HG03521 (cell line): ENCODE results near the gene TPRN.

Experiments used
- ATAC-seq: cut with Tn5 transposase; IDR thresholded peaks from one replicate; pipeline ENCODE4 v1.9.1; 2021; ENCODE audit warnings: mild to moderate bottlenecking, moderate library complexity; ENCODE audit not compliant: unreplicated experiment

Gene TPRN

DNA sequence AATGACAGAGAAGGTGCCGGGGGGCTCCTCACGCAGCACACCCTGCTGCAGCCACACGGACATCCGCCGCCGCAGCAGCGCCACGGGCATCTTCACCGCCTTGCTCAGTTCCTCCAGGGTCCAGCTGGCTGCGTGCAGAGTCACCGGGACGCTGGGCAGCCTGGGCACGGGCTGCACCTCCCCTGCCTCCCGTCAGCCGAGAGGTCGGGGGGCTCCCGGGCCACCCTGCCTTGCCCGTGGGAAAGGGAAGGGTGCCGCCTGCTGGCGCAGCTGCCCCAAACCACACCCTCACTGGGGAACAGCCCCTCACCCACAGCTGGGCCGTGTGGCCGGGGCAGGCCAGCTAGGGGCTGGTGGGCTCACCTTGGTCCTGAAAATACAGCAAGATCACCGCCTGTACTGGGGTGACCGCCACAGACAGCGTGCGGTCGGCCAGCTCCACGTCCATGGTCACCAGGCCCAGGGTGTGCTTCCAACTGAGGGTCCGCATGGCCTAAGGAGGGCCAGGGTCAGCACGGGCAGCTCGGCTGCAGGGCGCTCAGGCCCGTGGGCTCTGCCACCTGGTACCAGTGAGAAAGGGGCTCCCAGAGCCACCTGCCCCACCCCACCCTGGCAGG, 25.1 kb downstream of the TPRN start:
- no peak for ATAC-seq

DNA sequence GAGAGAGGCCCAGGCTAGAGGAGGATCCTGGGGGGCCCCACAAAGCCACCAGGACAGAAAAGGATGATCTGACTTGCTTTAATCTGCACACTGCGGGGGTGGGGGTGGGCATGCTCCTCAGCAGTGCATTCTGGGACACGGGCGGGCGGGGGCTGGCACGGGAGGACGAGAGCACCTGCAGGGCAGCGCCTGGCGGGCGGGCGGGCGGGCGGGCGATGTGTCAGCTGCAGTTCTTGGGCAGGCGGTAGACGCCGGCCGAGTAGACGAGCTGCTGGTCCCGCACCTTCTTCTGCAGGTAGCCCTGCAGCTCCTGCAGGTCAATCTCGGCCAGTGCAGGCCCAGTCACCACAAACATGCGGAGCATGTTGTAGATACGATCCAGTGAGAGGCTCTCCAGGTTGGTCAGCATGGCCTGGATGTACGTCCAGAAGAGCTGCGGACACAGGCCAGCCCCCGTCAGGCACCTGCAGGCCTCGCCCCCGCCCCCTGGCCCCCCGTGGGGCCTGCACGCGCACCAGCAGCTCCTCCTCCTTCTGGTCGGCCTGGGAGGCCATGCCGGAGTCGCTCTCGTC, 25.7 kb downstream of the TPRN start:
- no peak for ATAC-seq

DNA sequence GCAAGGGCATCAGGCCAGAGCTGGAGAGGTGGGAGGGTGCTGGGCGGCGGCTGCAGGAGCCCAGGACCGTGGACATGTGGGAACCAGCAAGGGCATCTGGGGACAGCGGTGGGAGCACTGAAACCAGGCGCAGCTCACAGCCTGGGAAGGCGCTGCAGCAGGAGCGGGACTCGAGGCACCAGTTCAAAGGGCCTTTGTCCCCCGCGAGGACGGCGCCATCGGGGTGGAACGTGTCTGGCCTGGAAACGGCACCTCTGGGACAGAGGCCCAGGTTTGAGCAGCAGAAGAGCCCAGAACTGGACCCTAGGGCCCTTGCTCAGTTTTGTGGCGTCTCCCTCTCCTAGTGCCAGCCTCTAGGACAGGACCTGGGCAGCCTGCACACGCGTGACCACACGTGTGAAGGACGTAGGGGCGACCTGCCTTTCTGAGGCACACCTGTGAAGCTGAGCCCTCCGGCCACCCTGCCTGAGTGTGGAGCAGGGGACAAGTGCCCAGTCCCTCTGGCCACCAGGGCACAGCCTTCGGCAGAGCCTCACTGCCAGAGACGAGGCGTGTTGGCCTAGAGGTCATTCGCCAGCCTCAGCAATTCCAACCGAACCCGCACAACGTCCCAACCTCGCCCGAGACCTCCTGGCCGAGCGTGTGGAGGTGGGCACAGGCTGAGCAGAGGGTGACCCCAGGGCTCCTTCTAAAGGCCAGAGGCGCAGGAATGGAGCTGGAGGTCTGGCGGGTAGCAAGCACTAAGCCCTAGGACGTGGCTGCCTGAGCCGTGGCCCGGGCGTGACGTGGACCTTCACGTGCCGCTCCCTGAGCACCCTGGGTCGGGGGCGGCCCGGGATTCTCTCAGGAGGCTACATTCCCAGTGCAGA, 26.5 kb downstream of the TPRN start:
- ATAC-seq = no peak

DNA sequence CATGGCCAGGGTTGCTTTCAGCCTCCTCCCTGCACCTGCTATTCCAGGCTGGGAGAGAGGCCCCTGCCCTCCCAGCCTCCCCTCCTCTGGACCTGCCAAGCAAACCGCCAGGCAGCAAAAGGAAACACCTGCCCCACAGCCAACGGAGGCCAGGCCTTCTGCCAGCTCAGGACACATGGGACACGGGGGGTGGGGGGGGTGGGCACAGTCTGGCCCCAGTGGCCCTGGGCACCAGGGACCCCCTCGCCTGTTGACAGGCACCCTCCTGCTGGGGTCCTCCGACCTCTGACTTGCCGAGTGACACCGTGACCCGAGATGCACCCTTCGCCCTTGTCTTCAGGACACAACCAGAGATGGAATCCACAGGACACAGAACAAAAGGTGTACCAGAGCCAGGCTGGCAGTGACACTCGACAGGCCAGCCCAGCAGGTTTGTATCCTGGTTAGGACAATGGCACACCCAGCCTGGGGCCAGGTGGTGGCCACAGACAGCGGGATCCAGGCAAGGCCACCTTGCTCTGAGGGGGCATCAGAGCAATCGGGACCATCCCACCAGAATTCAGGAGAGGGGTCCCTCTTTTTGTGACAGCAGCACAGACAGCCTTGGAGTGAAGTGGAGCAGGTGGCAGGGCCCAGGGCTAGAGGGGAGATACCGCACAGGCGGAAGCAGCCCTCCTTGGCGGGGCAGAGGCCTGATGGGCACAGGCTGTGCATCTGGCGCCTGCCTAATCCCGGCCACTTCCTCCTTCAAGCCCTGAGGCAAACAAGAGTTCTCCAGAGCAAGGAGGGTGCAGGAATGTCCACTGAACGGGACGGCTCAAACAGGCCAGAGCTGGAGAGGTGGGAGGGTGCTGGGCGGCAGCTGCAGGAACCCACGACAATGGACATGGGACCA, 27.4 kb downstream of the TPRN start:
- no peak for ATAC-seq

DNA sequence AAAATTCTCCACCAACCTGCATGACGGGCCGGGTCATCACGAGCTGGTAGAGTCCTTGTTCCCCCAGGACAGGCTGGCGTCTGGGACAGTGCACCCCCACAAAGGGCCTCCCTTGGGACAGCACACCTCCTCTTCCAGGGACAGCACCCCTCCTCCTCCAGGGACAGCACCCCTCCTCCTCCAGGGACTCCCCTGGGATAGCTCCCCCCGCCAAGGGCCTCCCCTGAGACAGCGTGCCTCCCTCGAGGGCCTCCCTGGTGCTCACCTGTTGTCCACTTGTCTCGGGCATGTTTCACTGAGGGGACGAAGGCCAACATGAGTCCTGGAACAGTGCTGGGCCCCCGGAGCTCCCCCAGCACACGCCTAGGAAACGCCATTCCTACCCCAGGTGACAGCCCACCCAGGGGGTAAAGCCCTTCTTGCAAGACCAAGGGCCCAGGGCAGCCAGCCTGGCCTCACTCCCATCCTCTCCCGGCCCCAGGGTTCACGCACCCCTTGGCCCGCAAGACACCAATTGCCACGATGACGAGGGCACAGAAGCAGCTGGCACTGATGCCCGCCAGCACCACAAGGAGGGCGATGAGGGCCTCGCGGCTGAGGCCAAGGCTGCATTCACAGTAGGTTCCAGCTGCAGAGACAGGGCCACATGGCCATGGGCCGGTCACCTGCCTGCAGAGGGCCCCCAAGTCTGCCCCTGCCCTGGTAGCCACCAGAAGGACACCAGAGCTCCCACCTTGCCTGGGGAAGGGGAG, 29.2 kb downstream of the TPRN start:
- no peak for ATAC-seq

DNA sequence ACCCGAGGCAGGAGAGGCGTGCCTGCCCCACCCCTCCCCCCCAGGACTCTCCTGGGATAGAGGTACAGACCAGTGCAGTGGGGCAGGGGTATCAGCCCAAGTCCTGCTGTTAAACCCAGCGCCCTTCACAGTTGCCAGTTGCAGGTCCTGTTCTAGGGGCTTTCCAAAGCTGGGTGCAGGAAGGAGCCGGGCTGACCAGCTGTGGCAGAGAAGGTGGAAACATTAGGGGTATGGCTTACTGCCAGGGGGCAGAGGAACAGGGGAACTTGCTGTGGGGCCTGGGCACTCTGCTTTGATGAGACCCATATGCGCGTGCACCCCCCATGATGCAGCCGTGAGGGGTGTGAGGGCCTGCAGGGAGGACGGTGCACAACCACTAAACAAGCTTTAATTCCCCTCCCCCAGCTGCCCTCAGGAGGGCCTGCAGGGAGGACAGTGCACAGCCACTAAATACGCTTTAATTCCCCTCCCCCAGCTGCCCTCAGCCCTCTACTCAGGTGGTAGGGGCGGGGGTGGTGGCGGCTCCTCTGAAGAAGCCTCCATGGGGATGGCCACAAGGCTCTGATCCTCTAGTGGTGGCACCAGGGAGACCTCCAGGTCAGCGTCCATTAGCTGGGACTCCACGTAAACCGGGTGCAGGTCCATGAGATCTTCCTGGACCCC, 29.9 kb downstream of the TPRN start:
- no peak for ATAC-seq

DNA sequence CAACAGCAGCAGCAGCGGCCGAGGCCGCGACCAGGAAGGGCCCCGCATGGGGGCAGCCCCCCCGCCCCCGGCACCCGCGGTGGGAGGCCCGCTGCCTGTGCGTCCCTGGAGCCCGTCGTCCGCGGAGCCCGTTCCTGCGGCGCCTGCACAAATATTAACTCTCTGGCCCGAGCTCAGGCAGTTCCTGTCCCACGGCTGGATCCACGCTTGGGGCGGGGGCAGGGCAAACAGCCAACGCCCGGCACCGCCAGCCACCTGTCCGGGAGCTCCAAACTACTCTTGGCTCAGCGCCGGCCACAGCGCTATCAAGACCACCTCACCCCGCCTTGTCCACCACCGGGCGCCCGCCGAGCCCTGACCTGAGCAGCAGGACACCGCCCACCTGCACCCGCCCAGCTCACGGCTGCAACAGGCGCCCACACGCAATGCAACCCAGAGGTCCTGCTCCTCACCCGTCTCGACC, 30.6 kb downstream of the TPRN start, which contains the start of gene LRRC26:
Gene LRRC26, minus strand, starts transcription at position 156 of the 463 bp plus-strand sequence. Its CDS starts 108 bp downstream, at position 48.
- no peak for ATAC-seq

DNA sequence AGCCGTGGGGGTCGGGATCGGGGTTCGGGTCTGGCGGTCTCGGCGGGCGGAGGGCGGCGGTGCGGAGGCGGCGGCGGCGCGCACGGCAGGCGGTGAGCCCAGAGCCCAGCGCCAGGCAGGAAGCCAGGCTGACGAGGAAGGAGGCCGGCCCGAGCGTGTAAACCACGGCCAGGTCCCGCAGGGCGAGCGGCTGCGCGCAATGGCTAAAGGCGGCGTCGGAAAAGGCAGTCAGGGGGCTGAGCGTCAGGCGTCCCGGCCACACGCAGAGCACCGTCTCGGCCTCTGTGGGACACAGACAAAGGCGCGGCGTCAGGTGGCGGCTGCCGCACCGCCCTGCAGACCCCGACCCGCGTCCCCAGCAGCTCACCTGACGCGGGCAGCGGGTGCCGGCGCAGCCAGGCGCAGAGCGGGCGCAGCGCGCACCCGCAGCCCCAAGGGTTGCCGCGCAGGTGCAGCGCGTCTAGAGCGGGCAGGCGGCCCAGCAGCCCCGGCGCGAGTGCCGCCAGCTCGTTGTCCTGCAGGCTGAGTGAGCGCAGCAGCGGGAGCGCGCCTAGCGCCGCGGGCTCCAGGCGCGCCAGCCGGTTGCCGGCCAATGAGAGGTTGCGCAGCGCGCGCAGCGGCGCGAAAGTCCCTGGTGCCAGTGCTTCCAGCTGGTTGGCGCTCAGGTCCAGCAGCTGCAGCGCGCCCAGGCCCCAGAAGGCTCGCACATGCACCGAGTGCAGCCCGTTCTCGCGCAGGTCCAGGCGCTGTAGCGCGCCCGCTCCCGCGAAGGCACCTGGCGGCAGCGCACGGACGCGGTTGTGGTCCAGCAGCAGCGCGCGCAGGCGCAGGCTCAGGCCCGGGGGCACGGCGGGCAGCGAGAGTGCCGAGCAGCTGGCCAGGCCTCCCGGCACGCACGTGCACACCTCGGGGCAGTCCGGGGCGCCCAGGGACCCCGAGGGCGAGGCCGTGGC, 31.4 kb downstream of the TPRN start:
- ATAC-seq = no peak

DNA sequence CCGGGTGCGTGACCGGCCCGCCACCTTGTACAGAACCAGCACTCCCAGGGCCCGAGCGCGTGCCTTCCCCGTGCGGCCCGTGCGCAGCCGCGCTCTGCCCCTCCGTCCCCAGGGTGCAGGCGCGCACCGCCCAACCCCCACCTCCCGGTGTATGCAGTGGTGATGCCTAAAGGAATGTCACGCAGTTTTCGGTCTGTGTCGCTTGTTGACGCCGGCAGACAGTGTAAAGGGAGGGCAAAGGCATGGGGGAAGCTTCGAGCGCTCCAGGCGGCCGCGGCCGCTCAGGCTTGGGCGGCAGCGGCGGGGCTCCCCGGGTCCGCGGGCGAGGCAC, 32.0 kb downstream of the TPRN start:
- no peak for ATAC-seq

DNA sequence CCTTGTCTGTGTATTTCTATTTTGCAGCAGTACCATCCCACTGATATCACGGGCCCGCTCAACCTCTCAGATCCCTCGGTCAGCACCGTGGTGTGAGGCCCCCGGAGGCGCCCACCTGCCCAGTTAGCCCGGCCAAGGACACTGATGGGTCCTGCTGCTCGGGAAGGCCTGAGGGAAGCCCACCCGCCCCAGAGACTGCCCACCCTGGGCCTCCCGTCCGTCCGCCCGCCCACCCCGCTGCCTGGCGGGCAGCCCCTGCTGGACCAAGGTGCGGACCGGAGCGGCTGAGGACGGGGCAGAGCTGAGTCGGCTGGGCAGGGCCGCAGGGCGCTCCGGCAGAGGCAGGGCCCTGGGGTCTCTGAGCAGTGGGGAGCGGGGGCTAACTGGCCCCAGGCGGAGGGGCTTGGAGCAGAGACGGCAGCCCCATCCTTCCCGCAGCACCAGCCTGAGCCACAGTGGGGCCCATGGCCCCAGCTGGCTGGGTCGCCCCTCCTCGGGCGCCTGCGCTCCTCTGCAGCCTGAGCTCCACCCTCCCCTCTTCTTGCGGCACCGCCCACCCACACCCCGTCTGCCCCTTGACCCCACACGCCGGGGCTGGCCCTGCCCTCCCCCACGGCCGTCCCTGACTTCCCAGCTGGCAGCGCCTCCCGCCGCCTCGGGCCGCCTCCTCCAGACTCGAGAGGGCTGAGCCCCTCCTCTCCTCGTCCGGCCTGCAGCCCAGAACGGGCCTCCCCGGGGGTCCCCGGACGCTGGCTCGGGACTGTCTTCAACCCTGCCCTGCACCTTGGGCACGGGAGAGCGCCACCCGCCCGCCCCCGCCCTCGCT, 32.6 kb downstream of the TPRN start:
- no peak for ATAC-seq

DNA sequence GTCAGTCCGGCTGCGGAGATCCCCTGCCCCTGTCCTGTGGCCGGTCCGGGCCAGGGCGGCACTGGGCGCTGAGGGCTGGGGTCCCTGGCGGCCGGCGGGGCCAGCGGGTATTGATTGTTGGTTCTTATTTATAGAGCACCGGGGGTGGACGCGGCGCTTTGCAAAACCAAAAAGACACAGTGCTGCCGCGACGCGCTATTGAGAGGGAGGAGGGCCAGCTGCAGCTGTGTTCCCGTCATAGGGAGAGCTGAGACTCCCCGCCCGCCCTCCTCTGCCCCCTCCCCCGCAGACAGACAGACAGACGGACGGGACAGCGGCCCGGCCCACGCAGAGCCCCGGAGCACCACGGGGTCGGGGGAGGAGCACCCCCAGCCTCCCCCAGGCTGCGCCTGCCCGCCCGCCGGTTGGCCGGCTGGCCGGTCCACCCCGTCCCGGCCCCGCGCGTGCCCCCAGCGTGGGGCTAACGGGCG, 33.2 kb downstream of the TPRN start:
- ATAC-seq = no peak

DNA sequence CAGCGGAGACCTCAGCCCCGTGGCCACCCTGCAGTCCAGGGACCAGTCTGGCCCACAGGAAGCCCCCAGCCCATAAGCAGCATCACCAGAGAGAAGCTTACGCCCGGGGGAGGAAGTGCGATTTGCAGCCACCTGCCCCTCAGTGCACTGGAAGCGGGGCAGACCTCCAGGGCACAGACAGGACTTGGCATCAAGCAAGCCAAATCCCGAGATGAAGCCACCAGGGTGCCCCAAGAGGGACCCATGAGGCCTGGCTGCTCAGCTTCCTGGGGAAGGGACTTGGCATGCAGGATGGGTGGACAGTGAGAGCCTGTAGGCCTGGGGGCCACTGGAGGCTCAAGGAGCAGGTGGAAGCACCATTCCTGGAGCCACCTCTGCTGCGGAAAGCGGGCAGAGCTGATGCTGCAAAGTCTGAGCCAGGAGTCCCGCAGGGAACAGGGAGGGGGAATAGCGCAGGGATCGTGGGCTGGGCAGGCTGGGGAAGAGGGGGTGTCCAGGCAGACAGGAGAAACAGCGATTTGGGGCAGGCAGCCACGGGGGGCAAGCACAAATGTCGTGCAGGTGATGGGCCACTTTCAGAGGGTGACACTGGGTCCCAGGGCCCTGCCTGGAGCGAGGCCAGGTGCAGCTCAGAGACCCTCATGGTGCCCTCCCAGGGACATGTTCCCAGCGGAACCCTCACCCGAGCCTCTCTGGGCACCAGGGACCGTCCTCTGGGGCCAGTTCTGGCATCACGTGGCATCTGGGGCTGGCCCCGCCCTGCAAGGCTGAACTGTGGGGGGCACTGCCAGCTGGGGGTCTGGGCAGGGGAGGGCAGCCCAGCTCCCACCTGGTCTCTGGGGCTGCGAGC, 33.9 kb downstream of the TPRN start:
- ATAC-seq = no peak

DNA sequence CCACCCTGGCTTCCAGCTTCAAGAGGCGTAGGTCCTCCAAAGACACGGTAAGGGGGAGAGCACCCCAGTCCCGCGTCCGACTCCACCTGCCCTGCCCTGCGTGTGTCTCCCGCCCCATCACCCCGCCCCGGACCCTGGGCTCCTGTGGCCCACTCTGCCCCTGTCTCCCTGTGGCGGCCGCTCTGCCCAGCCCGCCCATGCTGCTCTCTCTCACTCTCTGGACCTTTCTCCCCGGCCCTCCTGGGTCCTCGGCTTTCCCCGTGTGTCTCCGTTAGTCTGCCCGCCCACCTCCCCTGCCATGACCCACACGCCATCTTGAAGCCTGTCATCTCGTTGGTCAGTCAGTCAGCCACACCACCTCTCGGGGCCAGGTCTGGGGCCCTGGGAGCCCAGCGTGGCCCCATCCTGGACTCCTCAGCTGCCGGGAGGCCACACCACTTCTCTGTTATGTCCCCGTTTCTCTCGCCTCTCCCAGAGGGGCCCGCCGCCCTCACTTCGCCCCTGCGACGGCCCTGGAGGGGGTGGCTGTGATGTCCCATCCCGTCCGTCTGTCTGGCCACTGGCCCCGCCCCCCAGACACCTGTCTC, 35.2 kb downstream of the TPRN start:
- no peak for ATAC-seq

DNA sequence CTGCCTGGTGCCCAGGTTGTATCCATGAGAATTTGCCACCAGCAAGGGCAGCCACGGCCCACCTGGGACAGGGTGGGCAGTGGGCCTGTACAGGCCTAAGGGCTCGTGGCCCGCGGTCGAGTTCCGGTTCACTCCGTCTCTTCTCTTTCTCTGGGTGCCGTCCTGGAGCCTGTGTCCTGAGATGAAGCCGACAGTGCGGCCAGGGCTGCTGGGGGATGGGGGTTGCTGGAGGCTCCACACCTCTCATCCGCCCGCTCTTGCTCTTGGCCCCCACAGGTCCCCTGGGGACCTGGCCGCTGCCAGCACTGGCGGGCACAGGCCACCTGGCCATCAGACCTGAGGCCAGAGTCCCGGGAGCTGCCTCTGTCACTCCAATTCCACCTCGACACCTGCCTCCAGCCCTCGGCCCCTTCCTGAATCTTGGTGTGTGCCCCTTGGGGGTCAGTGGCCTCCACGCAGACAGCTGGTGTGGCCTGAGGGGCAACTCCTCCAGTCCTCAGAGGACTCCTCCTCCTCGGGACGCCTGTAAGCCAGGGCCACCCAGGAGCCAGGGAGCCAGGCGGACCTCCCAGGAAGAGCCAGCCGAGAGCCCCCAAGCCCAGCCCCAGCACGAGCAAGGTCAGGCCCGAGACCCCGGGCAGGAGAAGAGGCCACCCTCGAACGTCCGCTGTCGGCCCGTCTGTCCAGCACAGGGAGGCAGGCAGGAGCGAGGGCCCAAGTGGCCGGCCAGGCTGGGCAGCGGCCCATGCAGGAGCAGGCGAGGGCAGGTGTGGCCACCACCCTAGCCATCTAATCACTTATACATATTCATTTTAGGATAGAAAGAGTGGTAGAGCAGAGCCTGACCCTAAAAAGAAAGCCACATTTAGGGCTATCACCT, 35.9 kb downstream of the TPRN start:
- ATAC-seq = no peak

DNA sequence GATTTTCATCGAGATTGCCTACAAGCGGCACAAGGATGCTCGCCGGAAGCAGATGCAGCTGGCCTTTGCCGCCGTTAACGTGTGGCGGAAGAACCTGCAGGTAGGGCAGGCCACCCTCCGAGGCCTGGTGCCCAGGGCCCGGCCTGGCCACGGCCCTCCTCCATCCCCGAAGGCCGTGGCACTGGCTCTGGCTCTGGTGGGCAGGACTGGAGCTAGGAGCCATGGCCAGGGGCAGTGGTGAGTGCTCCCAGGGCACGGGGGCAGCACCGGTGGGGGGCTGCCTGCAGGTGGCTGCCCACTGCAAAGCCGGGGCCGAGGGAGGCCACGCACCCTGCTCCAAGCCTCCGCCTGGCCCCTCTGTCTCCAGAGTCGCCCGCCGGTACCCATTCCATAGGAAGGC, 36.7 kb downstream of the TPRN start:
- no peak for ATAC-seq

DNA sequence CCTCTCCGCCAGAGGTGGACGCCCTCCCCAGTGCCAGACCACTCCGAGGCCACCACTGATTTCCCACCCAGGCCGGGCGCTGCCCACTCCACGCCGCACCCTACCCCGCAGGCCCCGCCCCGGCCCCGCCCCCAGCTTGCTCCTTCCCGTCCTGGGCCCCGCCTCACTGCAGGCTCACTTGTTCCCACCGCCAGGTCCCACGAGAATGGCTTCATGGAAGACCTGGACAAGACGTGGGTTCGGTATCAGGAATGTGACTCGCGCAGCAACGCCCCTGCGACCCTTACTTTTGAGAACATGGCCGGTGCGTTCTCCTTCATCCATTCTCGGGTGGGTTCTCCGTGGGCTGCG, 37.2 kb downstream of the TPRN start:
- ATAC-seq = no peak
